Urinary bladder (tissue), 4 donors: ENCODE results near the gene PAX1. TPM values are rescaled to one million over a fixed set of nuclear protein-coding genes. Genes with fewer than 3 reads are reported as not detected.

Source experiments
- DNase-seq: peaks from one replicate; pipeline ENCODE4 v3.0.0-alpha.2; 2015; ENCODE audit errors: extremely low spot score
- H3K27ac ChIP-seq: one replicate; pipeline ENCODE4 v1.5.1; 2013; ENCODE audit warnings: low read depth, mild to moderate bottlenecking, moderate library complexity
- H3K36me3 ChIP-seq: one replicate; pipeline ENCODE4 v1.6.1; 2013; ENCODE audit warnings: mild to moderate bottlenecking, moderate library complexity; ENCODE audit not compliant: insufficient read depth
- H3K4me1 ChIP-seq: one replicate; pipeline ENCODE4 v1.6.1; 2013; ENCODE audit warnings: mild to moderate bottlenecking, moderate library complexity; ENCODE audit not compliant: insufficient read depth
- H3K4me3 ChIP-seq: one replicate; pipeline ENCODE4 v1.5.1; 2013; ENCODE audit warnings: low read depth, low read length
- WGBS: extraction: QIAGEN DNeasy Blood & Tissue Kit; methylation state at CpG from one replicate; pipeline ENCODE4 v1.1.7; 2013; 5-methylcytosine and 5-hydroxymethylcytosine counted together
- polyA plus RNA-seq: library from polyadenylated mRNA; stranded (reverse); fragments of 200-250 nt; gene quantifications from one replicate; pipeline ENCODE4 v1.2.3, GENCODE V29; 2013
- small RNA-seq: library from RNA; depleted of rRNA; stranded (forward); fragments of <200 nt; gene quantifications from one replicate; pipeline ENCODE3, GENCODE V24; 2014
- total RNA-seq: library from RNA; depleted of rRNA; stranded (reverse); fragments of >200 nt; gene quantifications from one replicate; pipeline ENCODE4 v1.2.3, GENCODE V29; 2014
- donor health status: healthy with polysubstance abuse.
- donor health status: healthy.

Gene PAX1
- total and polyA plus RNA-seq, 2 donors = not detected

DNA sequence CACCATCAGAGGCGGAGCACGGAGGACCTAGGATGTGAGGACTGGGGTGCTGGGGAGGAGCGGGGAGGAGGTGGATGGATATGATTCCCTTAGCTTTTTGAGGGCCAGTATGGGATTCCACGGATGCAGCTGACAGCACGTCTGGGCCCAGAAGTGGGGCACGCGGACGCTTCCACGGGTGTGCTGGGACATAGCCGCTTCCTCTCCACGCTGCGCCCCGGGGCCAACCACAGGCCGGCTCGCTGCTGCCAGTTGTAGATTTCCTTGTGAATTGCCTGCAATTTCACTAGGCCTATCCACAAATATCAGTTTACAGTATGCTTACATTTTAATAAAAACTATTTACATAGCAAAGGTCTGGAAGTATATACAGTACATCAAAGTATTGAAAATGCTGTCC, 23.9 kb downstream of the PAX1 start:
- no peak for DNase-seq
- H3K4me3 ChIP-seq = no peak overlapping the region
- H3K36me3 ChIP-seq = no peaks in the 10 kb centered on the region
- H3K27ac ChIP-seq = no peak overlapping the region
- H3K4me1 ChIP-seq = no peaks in the 10 kb centered on the region
- WGBS = 82% methylated on average over 15 of the region's 15 CpGs

DNA sequence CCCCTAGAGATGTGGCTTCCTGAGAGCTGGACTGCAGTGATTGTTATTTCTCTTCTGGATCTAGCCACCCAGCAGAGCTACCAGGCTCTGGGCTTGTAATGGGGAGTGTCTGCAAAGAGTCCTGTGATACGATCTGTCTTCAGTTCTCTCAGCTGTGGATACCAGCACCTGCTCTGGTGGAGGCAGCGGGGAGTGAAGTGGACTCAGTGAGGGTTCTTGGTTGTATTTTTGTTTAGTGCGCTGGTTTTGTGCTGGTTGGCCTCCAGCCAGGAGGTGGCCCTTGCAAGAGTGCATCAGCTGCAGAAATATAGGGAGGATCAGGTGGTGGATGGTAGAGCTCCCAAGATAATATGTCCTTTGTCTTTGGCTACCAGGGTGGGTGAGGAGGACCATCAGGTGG, 33.7 kb downstream of the PAX1 start:
- H3K4me3 ChIP-seq = no peak overlapping the region
- 86% methylated on average over 3 of the region's 3 CpGs for WGBS

DNA sequence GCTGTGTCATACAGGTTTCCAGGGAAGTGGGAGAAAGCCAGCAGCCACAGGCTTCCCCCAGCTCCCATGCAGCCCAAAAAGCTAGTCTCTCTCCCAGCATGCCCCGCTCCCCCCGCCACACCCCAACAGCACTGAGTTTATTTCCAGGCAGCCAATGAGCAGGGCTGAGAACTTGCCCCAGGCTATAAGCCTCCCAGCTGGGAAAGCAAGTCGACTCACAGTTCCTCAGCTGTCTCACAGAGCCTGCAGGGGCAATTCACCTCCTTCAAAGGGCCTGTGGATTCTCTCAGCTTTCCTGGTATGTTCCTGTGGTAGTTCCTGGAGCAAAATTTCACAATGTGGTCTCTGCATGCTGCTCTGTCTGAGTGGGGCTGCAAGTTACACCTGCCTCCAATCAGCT, 34.2 kb downstream of the PAX1 start:
- no peak overlapping the region for H3K4me3 ChIP-seq
- WGBS = 63% methylated on average over 3 of the region's 3 CpGs
- no peak for DNase-seq
- H3K27ac ChIP-seq = no peak overlapping the region
- no peaks in the 10 kb centered on the region for H3K36me3 ChIP-seq
- no peaks in the 10 kb centered on the region for H3K4me1 ChIP-seq

More for the DNA sequence above, 33.7 kb downstream of the PAX1 start:
- H3K4me1 ChIP-seq = no peaks in the 10 kb centered on the region
- H3K36me3 ChIP-seq = no peaks in the 10 kb centered on the region
- no peak overlapping the region for H3K27ac ChIP-seq
- no peak for DNase-seq

DNA sequence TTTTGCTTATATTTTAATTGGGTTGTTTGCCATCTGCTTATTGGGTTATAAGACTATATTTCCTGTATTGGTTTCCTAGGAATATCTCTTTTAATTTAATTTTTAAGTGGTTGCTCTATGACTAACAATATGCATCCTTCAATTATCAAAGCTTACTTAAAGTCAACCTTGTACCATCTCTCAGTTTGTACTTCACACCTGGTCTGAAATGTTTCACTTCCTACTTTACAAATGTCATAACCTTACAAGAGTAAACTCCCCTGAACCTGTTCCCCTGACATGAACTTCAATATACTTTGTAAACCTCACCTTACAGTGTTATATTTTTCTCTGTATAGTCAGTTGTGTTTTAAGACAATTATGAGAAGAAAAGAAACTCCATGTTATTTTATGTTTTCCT, 35.8 kb downstream of the PAX1 start:
- Histone ChIP-seq H3K36me3 (no peaks in the 10 kb centered on the region), H3K27ac (no peak overlapping the region), H3K4me3 (no peak overlapping the region), H3K4me1 (no peaks in the 10 kb centered on the region)
- DNase-seq = no peak

DNA sequence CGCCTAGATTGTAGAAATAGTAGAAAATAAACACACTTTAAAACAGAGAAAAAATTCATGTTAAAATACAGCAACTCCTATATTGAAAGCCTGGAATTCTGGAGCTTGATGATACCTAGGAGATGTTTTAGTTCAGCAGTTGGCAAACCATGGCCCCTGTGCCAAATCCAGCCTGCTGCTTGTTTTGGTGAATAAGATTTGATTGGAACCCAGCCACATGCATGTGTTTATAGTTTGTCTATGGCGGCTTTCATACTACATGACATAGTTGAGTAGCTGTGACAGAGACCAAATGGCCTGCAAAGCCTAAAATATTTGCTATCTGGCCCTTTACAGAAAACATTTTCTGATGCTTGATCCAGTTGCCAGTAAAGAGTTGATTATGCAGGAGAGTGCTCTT, 57.2 kb downstream of the PAX1 start:
- DNase-seq = no peak
- no peak overlapping the region for H3K4me3 ChIP-seq
- no peak overlapping the region for H3K27ac ChIP-seq
- WGBS = 69% methylated on average over 2 of the region's 2 CpGs
- no peaks in the 10 kb centered on the region for H3K4me1 ChIP-seq
- H3K36me3 ChIP-seq = no peaks in the 10 kb centered on the region

DNA sequence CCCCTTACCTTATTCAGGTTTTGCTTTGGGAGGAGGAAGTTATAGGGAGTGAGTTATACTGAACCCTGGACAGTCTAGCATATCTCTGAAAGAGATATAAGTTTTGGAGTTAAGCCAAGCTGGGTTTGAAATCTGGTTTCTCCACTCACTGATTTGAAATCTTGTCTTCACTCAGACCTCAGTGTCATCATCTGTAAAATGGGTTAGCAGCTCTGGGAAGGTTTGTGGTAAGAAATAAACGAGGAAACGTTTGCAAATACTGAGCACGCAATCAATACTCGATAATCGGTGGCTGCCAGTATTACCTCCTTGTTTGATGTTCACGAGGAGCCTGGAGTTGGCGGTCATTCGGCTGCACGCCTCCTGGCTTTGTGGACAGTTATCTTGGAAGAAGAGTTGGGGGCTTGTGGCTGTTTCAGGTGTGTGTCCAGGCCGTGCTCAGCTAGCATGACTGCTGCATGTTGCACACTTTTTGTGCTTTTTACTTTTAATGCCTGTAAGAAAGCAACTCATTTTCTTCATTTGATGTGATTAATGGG, 61.8 kb downstream of the PAX1 start:
- DNase-seq = no peak
- Histone ChIP-seq H3K4me1 (no peaks in the 10 kb centered on the region), H3K27ac (no peak overlapping the region), H3K36me3 (no peaks in the 10 kb centered on the region), H3K4me3 (no peak overlapping the region)
- 68% methylated on average over 10 of the region's 10 CpGs for WGBS

DNA sequence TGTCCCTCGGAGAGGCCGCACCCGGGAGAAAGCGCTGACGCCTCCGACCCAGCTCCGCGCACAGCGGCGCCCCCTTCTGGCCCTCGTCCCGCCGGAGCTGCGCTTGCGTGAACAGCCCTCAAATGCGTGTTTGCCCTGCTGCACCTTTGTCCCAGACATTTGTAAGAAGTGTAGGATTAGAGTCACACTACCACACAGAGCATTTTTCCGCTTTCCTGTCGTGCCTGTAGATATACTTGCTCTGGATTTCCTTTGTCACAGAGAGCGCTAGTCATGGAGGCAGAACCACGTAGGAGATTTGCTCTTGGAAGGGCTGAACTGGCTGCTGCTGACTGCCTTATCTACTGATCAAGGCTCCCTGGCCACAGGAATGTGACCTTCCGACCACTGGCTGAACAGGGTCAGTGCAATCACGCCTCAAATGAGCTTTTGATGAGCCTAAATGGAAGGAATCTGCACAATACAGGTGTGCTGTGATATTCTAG, 62.3 kb downstream of the PAX1 start:
- Histone ChIP-seq H3K4me3 (no peak overlapping the region), H3K36me3 (no peaks in the 10 kb centered on the region), H3K27ac (no peak overlapping the region), H3K4me1 (no peaks in the 10 kb centered on the region)
- DNase-seq = no peak
- WGBS = 2% methylated on average over 22 of the region's 22 CpGs

Small RNA genes lying within 50 kb of the gene (small RNA-seq; reads per million reads assigned to genes)
- not detected for gene RPL41P1

Other genes starting within 250 kb of the PAX1 start
- not detected for gene NKX2-2, start 191.6 kb upstream of the PAX1 start, total RNA-seq
- not detected for gene NKX2-2, start 191.6 kb upstream of the PAX1 start, polyA plus RNA-seq